Epithelial cell of proximal tubule (primary cell): ENCODE results near the gene MAG. TPM values are rescaled to one million over a fixed set of nuclear protein-coding genes. Genes with fewer than 3 reads are reported as not detected.

Experiments
- DNase-seq: peaks from one replicate; pipeline ENCODE4 v3.0.0-alpha.2; 2011; ENCODE audit warnings: low read depth
- H3K4me3 ChIP-seq: 2 replicates; pipeline ENCODE4 v1.5.1; 2011; ENCODE audit warnings: low read depth, mild to moderate bottlenecking, low read length
- total RNA-seq: library from RNA; depleted of rRNA; stranded (reverse); fragments of >200 nt; gene quantifications from 2 replicates; pipeline ENCODE4 v1.2.3, GENCODE V29; 2015
- TF ChIP-seq, protein P1 (sequence below): conservative IDR thresholded peaks from 2 replicates; pipeline ENCODE4 v1.5.1; 2012; ENCODE audit warnings: low read depth, mild to moderate bottlenecking, low read length

The MAG gene
- total RNA-seq, 1 donor from 2014 or later: not detected

- TF ChIP-seq, protein P1, sequence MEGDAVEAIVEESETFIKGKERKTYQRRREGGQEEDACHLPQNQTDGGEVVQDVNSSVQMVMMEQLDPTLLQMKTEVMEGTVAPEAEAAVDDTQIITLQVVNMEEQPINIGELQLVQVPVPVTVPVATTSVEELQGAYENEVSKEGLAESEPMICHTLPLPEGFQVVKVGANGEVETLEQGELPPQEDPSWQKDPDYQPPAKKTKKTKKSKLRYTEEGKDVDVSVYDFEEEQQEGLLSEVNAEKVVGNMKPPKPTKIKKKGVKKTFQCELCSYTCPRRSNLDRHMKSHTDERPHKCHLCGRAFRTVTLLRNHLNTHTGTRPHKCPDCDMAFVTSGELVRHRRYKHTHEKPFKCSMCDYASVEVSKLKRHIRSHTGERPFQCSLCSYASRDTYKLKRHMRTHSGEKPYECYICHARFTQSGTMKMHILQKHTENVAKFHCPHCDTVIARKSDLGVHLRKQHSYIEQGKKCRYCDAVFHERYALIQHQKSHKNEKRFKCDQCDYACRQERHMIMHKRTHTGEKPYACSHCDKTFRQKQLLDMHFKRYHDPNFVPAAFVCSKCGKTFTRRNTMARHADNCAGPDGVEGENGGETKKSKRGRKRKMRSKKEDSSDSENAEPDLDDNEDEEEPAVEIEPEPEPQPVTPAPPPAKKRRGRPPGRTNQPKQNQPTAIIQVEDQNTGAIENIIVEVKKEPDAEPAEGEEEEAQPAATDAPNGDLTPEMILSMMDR: no peak
- no peak overlapping the region for H3K4me3 ChIP-seq
- no peak for DNase-seq
Observed at GRCh38 chr19:35332817-35333216, 40.9 kb downstream of the MAG start.

GRCh38 chr19:35334144-35334753, 42.3 kb downstream of the MAG start:
- TF ChIP-seq, protein P1: no peak
- DNase-seq: no peak
- H3K4me3 ChIP-seq: no peak overlapping the region

DNA sequence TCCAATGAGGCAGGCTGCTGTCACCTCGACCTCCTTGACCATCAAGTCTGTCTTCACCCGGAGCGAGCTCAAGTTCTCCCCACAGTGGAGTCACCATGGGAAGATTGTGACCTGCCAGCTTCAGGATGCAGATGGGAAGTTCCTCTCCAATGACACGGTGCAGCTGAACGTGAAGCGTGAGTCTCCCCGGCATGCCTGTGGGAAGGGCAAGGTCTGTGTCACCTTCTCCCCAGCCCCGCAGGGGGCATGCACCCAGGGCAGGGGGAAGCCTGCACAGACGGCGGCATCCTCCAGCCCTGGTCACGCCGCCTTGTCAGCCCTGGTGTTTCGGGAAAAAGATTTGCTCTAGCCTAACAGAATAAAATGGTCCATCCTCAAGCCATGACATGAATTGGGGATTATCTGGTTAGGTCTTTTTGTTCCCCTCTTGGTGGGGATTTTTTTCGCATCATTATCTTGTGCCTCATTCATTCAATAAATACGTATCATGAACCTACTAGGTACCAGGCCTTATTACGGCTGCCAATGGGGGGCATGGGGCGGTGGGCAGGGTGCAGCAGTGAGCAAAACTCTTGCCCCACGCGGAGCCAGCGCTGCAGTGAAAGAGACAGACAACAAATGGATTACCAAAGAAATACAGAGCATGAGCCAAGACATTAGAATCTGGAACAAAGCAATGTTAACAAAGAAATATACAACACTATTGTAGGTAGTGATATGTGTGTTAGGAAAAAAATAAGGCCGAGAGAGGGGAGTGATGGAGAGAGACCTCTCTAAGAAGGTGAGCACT, 44.4 kb downstream of the MAG start:
- H3K4me3 ChIP-seq: no peak overlapping the region
- TF ChIP-seq, protein P1: no peak
- no peak for DNase-seq

- no peak overlapping the region for H3K4me3 ChIP-seq
- DNase-seq: no peak
- TF ChIP-seq, protein P1: no peak
Observed at GRCh38 chr19:35337097-35337983, 45.4 kb downstream of the MAG start.

- no peak for DNase-seq
- TF ChIP-seq, protein P1: no peak
- H3K4me3 ChIP-seq: no peak overlapping the region
Observed at GRCh38 chr19:35337984-35338296, 46.0 kb downstream of the MAG start.

GRCh38 chr19:35340431-35340830, 48.5 kb downstream of the MAG start:
- TF ChIP-seq, protein P1: no peak

More at GRCh38 chr19:35340431-35340830, 48.5 kb downstream of the MAG start:
- DNase-seq: no peak
- H3K4me3 ChIP-seq: no peak overlapping the region
